Measurements from ENCODE around the gene NCKAP1.
"Not testable (repeated sequence)": the region's sequence is repeated elsewhere in the genome, so short reads cannot be mapped to it uniquely, and the experiment has no call there.

NCKAP1 gene

GRCh38 chr2:182999348-183000028 lies 38.8 kb downstream of the NCKAP1 start:
- no peak for DNase-seq
- Histone ChIP-seq H3K4me1 (ENCODE audit: insufficient read depth, low read length) (no peaks in the 10 kb centered on the region), H3K4me2 (ENCODE audit: insufficient read depth, low read length) (no peak overlapping the region), H4K20me1 (ENCODE audit: insufficient read depth, low read length) (no peaks in the 10 kb centered on the region), H3K4me3 (ENCODE audit: low read depth in 1 of 2, low read length in 2 of 2) (no peak overlapping the region), H3K36me3 (ENCODE audit: insufficient read depth, low read length) (no peaks in the 10 kb centered on the region), H2AFZ (ENCODE audit: low read depth, low read length) (no peak overlapping the region), H3K9ac (ENCODE audit: low read depth, low read length) (no peak overlapping the region), H3K27ac (ENCODE audit: low read length) (no peak overlapping the region), H3K79me2 (ENCODE audit: insufficient read depth, low read length) (no peaks in the 10 kb centered on the region), H3K27me3 (ENCODE audit: insufficient read depth, low read length, poor library complexity) (no peaks in the 10 kb centered on the region), H3K9me3 (ENCODE audit: insufficient read depth, low read length, severe bottlenecking) (no peaks in the 10 kb centered on the region)
- no peak for ATAC-seq (ENCODE audit: insufficient read depth, low read depth)
- TF ChIP-seq, protein P1, sequence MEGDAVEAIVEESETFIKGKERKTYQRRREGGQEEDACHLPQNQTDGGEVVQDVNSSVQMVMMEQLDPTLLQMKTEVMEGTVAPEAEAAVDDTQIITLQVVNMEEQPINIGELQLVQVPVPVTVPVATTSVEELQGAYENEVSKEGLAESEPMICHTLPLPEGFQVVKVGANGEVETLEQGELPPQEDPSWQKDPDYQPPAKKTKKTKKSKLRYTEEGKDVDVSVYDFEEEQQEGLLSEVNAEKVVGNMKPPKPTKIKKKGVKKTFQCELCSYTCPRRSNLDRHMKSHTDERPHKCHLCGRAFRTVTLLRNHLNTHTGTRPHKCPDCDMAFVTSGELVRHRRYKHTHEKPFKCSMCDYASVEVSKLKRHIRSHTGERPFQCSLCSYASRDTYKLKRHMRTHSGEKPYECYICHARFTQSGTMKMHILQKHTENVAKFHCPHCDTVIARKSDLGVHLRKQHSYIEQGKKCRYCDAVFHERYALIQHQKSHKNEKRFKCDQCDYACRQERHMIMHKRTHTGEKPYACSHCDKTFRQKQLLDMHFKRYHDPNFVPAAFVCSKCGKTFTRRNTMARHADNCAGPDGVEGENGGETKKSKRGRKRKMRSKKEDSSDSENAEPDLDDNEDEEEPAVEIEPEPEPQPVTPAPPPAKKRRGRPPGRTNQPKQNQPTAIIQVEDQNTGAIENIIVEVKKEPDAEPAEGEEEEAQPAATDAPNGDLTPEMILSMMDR (IDR thresholded peaks at IDR 0.05; ENCODE audit: borderline replicate concordance, extremely low read depth, low read length, poor library complexity, severe bottlenecking): no peak
- no peak for TF ChIP-seq EZH2 (IDR thresholded peaks at IDR 0.05; ENCODE audit: borderline replicate concordance, low read depth, low read length, severe bottlenecking)

DNA sequence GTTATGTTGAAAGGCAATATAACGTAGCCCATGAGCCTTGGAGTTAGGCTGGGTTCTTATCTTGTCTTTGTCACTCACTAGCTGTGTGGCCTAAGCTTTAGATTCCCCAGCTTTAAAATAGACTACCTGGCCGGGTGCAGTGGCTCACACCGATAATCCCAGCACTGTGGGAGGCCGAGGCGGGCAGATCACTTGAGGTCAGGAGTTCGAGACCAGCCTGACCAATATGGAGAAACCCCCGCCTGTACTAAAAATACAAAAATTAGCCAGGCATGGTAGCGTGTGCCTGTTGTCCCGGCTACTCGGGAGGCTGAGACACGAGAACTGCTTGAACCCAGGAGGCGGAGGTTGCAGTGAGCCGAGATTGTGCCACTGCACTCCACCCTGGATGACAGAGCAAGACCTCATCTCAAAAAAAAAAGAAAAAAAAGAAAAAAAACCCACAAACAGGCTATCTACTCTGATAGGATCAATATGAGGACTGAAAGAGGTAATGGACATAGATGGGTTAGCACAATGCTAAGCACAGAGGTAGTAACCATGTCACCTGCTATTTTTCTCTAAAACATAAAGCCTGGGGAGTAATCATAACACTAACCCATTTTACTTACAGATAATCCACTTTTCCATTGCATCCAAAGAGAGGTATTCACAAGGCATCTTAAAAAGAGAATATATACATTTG lies 43.9 kb downstream of the NCKAP1 start:
- TF ChIP-seq, protein P1 (IDR thresholded peaks at IDR 0.05; ENCODE audit: borderline replicate concordance, extremely low read depth, low read length, poor library complexity, severe bottlenecking): no peak
- TF ChIP-seq EZH2 (IDR thresholded peaks at IDR 0.05; ENCODE audit: borderline replicate concordance, low read depth, low read length, severe bottlenecking): no peak
- ATAC-seq (ENCODE audit: insufficient read depth, low read depth) (no peak), DNase-seq (no peak)
- Histone ChIP-seq H3K27ac (ENCODE audit: low read length) (no peak overlapping the region), H3K4me1 (ENCODE audit: insufficient read depth, low read length) (no peaks in the 10 kb centered on the region), H3K9ac (ENCODE audit: low read depth, low read length) (no peak overlapping the region), H3K9me3 (ENCODE audit: insufficient read depth, low read length, severe bottlenecking) (no peaks in the 10 kb centered on the region), H3K36me3 (ENCODE audit: insufficient read depth, low read length) (no peaks in the 10 kb centered on the region), H2AFZ (ENCODE audit: low read depth, low read length) (no peak overlapping the region), H3K27me3 (ENCODE audit: insufficient read depth, low read length, poor library complexity) (peaks cover 6% of the 10 kb centered on the region), H4K20me1 (ENCODE audit: insufficient read depth, low read length) (no peaks in the 10 kb centered on the region), H3K79me2 (ENCODE audit: insufficient read depth, low read length) (no peaks in the 10 kb centered on the region), H3K4me2 (ENCODE audit: insufficient read depth, low read length) (no peak overlapping the region), H3K4me3 (ENCODE audit: low read depth in 1 of 2, low read length in 2 of 2) (no peak overlapping the region)

DNA sequence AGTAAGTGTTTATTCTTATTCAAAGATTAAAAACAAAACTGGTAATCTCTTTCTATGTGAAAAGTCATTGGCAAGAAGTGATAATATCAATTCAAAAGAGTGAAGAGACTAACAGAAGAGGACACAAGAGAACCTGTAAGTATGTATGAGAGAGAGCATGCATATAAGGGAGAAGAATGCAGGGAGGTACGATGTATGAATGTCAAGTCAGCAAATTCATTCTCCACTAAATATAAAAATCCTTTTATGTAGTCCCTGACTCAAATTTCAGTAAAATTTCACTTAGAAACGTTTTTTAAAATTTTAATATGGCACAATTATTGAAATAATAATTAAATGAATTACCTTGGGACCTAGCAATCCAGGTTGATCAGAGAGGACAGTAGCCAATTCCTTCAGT lies 55.3 kb downstream of the NCKAP1 start:
- Histone ChIP-seq H3K27me3 (ENCODE audit: insufficient read depth, low read length, poor library complexity) (no peaks in the 10 kb centered on the region), H3K27ac (ENCODE audit: low read length) (no peak overlapping the region), H4K20me1 (ENCODE audit: insufficient read depth, low read length) (no peaks in the 10 kb centered on the region), H3K4me3 (ENCODE audit: low read depth in 1 of 2, low read length in 2 of 2) (no peak overlapping the region), H3K4me2 (ENCODE audit: insufficient read depth, low read length) (no peak overlapping the region), H3K9me3 (ENCODE audit: insufficient read depth, low read length, severe bottlenecking) (no peaks in the 10 kb centered on the region), H3K4me1 (ENCODE audit: insufficient read depth, low read length) (no peaks in the 10 kb centered on the region), H3K79me2 (ENCODE audit: insufficient read depth, low read length) (no peaks in the 10 kb centered on the region), H3K36me3 (ENCODE audit: insufficient read depth, low read length) (no peaks in the 10 kb centered on the region), H3K9ac (ENCODE audit: low read depth, low read length) (no peak overlapping the region), H2AFZ (ENCODE audit: low read depth, low read length) (no peak overlapping the region)
- no peak for ATAC-seq (ENCODE audit: insufficient read depth, low read depth)
- TF ChIP-seq EZH2 (IDR thresholded peaks at IDR 0.05; ENCODE audit: borderline replicate concordance, low read depth, low read length, severe bottlenecking): no peak
- TF ChIP-seq, protein P1 (IDR thresholded peaks at IDR 0.05; ENCODE audit: borderline replicate concordance, extremely low read depth, low read length, poor library complexity, severe bottlenecking): no peak
- DNase-seq: no peak

- H3K4me1 ChIP-seq (ENCODE audit: insufficient read depth, low read length); H3K4me3 ChIP-seq (ENCODE audit: low read depth in 1 of 2, low read length in 2 of 2); ATAC-seq (ENCODE audit: insufficient read depth, low read depth); H3K79me2 ChIP-seq (ENCODE audit: insufficient read depth, low read length); H2AFZ ChIP-seq (ENCODE audit: low read depth, low read length); H3K36me3 ChIP-seq (ENCODE audit: insufficient read depth, low read length); H4K20me1 ChIP-seq (ENCODE audit: insufficient read depth, low read length); DNase-seq; H3K4me2 ChIP-seq (ENCODE audit: insufficient read depth, low read length); H3K27ac ChIP-seq (ENCODE audit: low read length); H3K9ac ChIP-seq (ENCODE audit: low read depth, low read length); H3K9me3 ChIP-seq (ENCODE audit: insufficient read depth, low read length, severe bottlenecking); H3K27me3 ChIP-seq (ENCODE audit: insufficient read depth, low read length, poor library complexity): not testable (repeated sequence)
Observed at GRCh38 chr2:182981475-182981874, 56.8 kb downstream of the NCKAP1 start.
